GM12891 (cell line): ENCODE data around the gene PNLDC1.

Experiments
- POLR2A ChIP-seq: IDR thresholded peaks from 2 replicates; pipeline ENCODE4 v1.6.1; 2011; ENCODE audit warnings: low read depth, low read length, control low read depth
- POLR2AphosphoS5 ChIP-seq: IDR thresholded peaks from 2 replicates; pipeline ENCODE4 v1.6.1; 2011; ENCODE audit warnings: low read depth, low read length, control low read depth

DNA sequence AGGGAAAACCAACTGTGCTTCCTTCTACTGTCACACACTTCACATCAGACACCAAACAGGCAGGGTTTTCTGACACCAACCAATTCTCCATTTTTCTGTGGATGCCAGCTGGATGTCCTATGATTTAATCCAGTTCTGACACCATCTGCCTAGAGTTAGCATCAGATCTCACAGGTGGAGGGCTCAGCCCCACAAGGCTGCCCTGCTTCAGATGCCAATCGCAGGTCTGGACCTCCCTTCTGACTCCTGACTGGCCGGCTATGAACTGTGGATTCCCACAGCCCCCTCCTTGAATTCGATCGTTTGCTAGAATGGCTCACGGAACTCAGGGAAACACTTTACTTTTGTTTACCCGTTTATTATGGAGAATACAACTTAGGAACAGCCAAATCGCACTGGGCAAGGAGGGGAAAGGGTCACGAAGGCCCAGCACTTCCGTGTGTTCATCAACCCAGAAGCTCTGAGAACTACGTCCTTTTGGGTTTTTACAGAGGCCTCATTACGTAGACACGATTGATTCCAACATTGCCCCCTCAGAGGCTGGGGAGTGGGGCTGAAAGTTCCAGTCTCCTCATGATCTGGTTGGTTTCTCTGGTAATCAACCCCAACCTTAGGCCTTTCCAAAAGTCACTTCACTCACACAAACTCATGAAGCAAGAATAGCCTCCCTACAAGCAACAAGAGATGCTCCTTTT, 65.3 kb downstream of the PNLDC1 start:
- no peak for TF ChIP-seq POLR2AphosphoS5
- TF ChIP-seq POLR2A = no peak
